ENCODE results near the gene CCDC141.

DNA sequence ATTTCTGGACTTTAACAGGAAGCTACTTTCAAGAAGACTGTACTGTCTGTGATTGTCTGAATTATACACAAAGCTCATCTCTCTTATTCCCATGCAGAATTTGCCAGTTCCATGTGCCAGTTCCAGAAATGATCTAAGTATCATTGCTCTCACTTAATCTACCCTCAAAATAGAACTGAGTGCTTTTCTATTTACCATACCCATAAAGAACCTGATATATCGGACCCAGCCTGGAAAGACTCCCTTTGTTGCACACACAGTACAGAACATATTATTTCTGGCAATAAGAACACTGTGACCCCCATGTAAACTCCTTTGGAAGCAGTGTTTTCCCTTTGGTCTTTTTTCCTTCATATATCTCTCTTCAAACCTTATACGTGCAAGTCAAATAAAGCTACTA lies 140.4 kb downstream of the CCDC141 start:
- TF ChIP-seq, protein P1, sequence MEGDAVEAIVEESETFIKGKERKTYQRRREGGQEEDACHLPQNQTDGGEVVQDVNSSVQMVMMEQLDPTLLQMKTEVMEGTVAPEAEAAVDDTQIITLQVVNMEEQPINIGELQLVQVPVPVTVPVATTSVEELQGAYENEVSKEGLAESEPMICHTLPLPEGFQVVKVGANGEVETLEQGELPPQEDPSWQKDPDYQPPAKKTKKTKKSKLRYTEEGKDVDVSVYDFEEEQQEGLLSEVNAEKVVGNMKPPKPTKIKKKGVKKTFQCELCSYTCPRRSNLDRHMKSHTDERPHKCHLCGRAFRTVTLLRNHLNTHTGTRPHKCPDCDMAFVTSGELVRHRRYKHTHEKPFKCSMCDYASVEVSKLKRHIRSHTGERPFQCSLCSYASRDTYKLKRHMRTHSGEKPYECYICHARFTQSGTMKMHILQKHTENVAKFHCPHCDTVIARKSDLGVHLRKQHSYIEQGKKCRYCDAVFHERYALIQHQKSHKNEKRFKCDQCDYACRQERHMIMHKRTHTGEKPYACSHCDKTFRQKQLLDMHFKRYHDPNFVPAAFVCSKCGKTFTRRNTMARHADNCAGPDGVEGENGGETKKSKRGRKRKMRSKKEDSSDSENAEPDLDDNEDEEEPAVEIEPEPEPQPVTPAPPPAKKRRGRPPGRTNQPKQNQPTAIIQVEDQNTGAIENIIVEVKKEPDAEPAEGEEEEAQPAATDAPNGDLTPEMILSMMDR (IDR thresholded peaks at IDR 0.05; ENCODE audit: low read depth, low read length, poor library complexity, severe bottlenecking): no peak
- no peak for TF ChIP-seq EZH2phosphoT487 (IDR thresholded peaks at IDR 0.05; ENCODE audit: borderline replicate concordance, low read length)
